ENCODE results near the gene INTS1. TPM values are rescaled to one million over a fixed set of nuclear protein-coding genes. Genes with fewer than 3 reads are reported as not detected.

Gene INTS1
- total and polyA plus RNA-seq, 2 of the 4 experiments (the other 2 are of a cell fraction): 9.3 to 40.1 TPM

DNA sequence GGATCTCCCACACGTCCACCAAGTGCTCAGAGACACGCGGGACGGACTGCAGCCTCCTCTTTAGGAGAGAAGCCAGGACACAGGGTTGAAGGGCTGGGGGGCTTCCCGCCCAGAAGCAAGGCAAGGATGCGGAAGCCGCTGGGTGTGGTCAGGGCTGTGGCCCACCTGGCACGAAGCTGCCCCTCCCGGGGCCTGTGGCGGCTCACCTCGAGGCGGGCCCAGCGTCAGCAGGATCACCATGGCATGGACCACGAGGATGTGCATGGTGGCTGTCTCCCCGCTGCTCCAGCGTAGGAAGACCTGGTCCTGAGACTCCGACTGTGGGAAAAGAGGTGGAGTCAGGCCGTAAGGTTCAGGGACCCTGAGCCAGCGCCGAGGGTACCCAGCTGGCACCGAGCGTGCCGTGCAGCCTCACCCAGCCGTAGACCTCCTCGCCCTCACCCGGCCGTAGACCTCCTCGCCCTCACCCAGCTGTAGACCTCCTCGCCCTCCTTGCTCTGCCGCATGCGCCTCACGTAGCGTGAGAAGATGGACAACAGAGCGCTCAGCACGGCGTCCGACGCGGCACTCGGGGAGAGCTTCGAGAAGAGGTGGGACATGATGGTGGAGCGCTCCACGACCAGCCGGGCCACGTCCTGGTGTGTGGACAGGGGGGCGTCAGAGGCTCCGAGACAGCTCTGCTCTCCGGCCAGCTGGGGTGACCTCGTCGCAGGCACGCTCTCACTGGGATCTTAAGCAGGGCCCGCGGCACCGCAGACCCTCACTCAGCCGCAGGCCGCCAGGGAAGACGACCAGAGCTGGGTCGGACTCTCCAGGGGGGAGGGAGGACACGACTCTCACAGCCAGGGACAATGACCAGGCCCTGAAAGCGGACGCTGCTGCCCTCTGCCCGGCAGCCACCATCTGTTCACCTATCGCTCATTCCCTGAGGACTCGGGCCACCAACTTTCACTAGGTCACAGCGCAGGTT is 20.4 kb downstream of the INTS1 start (continued):
- TF ChIP-seq RFX5 (IDR thresholded peaks at IDR 0.05; ENCODE audit: low read depth, low read length): no peak

DNA sequence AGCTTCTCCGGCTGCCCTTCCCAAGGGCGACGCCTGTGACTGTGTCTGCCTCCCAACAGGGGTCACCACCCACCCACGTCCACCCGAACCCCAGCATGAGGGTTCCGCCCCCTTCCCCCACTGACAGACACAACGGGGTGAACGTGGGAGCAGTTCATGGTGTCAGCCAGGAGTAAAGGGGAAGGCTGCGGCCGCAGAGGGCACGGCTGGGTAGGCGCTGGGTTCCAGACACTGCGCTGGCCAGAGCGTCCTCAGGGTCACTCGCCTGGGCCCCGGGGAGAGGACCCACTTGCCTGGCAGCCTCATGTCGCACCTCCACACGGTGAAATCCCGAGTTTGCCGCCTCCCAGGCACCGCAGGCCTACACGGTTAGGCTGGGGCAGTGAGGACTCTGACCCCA is 21.1 kb downstream of the INTS1 start:
- WGBS, 2 experiments (ENCODE audit: extremely low coverage in 2 of 2, insufficient read length in 1 of 2): 78% methylated on average over 16 of the region's 22 CpGs; no CpG with 5 or more reads in 1 of the 2 experiments

More for the DNA sequence above, 21.1 kb downstream of the INTS1 start:
- Histone ChIP-seq H2AK5ac (ENCODE audit: low read depth, low read length) (no peak overlapping the region), H2BK120ac (ENCODE audit: low read depth, low read length) (no peak overlapping the region), H3K27ac (ENCODE audit: insufficient read depth, low read length) (no peak overlapping the region), H3K4me2 (ENCODE audit: low read depth, low read length) (no peak overlapping the region), H4K91ac (ENCODE audit: insufficient read depth, low read depth, low read length) (no peak overlapping the region), H3K36me3 (ENCODE audit: control insufficient read depth, insufficient read depth, low read length) (peaks cover 82% of the 10 kb centered on the region), H2BK5ac (ENCODE audit: low read depth, low read length, poor library complexity, severe bottlenecking) (no peak overlapping the region), H3K4ac (ENCODE audit: low read depth, low read length) (no peak overlapping the region), H3K9me3 (ENCODE audit: control insufficient read depth, insufficient read depth, low read length) (no peaks in the 10 kb centered on the region), H2AK9ac (replicated peaks; ENCODE audit: low read depth, low read length, poor library complexity) (no peak overlapping the region), H2BK15ac (ENCODE audit: low read depth, low read length) (no peak overlapping the region), H3K14ac (replicated peaks; ENCODE audit: low read depth, low read length) (no peak overlapping the region), H3K27me3 (ENCODE audit: control insufficient read depth, insufficient read depth, low read length) (no peaks in the 10 kb centered on the region), H3K56ac (ENCODE audit: extremely low read depth, insufficient read depth, low read length) (no peak overlapping the region), H3K9me1 (ENCODE audit: insufficient read depth, low read length) (no peaks in the 10 kb centered on the region), H4K5ac (ENCODE audit: low read depth, low read length) (no peak overlapping the region), H3K4me3 (ENCODE audit: insufficient read depth, low read depth, low read length) (no peak overlapping the region), H2AFZ (replicated peaks; ENCODE audit: low read length, poor library complexity) (no peak overlapping the region), H3K4me1 (ENCODE audit: control insufficient read depth, insufficient read depth, low read length) (no peaks in the 10 kb centered on the region), H3K18ac (ENCODE audit: low read depth, low read length) (no peak overlapping the region), H2BK20ac (ENCODE audit: low read depth, low read length) (no peak overlapping the region), H4K20me1 (ENCODE audit: insufficient read depth, low read length) (no peaks in the 10 kb centered on the region; the same call in 1 of the 2 replicates), H3K23ac (ENCODE audit: low read depth, low read length) (no peak overlapping the region), H3K79me1 (ENCODE audit: low read depth in 1 of 2, low read length in 2 of 2) (no peaks in the 10 kb centered on the region), H3K9ac (ENCODE audit: low read depth, low read length) (no peak overlapping the region), H4K8ac (ENCODE audit: low read depth in 2 of 2, low read length in 2 of 2) (no peak overlapping the region)
- BruUV-seq (replicated peaks): no TSS peak
- CTCF ChIA-PET: no interaction called here
- POLR2A ChIA-PET (ENCODE audit: unreplicated experiment): no interaction called here
- TF ChIP-seq, protein P1, sequence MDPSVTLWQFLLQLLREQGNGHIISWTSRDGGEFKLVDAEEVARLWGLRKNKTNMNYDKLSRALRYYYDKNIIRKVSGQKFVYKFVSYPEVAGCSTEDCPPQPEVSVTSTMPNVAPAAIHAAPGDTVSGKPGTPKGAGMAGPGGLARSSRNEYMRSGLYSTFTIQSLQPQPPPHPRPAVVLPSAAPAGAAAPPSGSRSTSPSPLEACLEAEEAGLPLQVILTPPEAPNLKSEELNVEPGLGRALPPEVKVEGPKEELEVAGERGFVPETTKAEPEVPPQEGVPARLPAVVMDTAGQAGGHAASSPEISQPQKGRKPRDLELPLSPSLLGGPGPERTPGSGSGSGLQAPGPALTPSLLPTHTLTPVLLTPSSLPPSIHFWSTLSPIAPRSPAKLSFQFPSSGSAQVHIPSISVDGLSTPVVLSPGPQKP (IDR thresholded peaks at IDR 0.05; ENCODE audit: borderline replicate concordance, low read depth, low read length): no peak
- no peak for TF ChIP-seq BHLHE40 (IDR thresholded peaks at IDR 0.05; ENCODE audit: low read depth, low read length)
- TF ChIP-seq, protein P2, sequence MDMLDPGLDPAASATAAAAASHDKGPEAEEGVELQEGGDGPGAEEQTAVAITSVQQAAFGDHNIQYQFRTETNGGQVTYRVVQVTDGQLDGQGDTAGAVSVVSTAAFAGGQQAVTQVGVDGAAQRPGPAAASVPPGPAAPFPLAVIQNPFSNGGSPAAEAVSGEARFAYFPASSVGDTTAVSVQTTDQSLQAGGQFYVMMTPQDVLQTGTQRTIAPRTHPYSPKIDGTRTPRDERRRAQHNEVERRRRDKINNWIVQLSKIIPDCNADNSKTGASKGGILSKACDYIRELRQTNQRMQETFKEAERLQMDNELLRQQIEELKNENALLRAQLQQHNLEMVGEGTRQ (IDR thresholded peaks at IDR 0.05; ENCODE audit: low read depth, low read length): no peak
- no peak for TF ChIP-seq RFX5 (IDR thresholded peaks at IDR 0.05; ENCODE audit: low read depth, low read length)
- no peak for TF ChIP-seq RCOR1 (IDR thresholded peaks at IDR 0.05; ENCODE audit: insufficient replicate concordance, low read length)
- no peak for TF ChIP-seq CHD1 (IDR thresholded peaks at IDR 0.05; ENCODE audit: low read depth, low read length)
- no peak for TF ChIP-seq NFE2L2 (IDR thresholded peaks at IDR 0.05; ENCODE audit: low read depth, low read length)
- intact Hi-C loops (cut with micrococcal nuclease) (no loop called here), dilution Hi-C loops (cut with HindIII; ENCODE audit: low sequenced_read_pairs, unreplicated experiment) (no loop called here), in situ Hi-C loops (cut with MboI; ENCODE audit: low sequenced_read_pairs) (no loop called here)
- ATAC-seq (ENCODE audit: low read depth): no peak
- no peak for DNase-seq

Data from IMR-90 (cell line).